HCT116 (cell line): ENCODE results near the gene PSORS1C2. TPM values are rescaled to one million over a fixed set of nuclear protein-coding genes. Genes with fewer than 3 reads are reported as not detected.

ENCODE experiments used
- ATAC-seq: fragments of 200-7000 bp; cut with Tn5 transposase; 2 replicates; pipeline ENCODE4 v1.9.1; 2020; ENCODE audit warnings: mild to moderate bottlenecking, moderate library complexity
- BruUV-seq: library from RNA; stranded (reverse); fragments of 400-500 nt; replicated peaks from 2 replicates; lab custom pipeline; 2021; lab: Mats Ljungman, UMichigan
- CTCF ChIA-PET: fragments of 300-600 bp; sonication (Branson Sonifier 250); formaldehyde crosslinking; loops from one replicate; lab custom pipeline; 2021; ENCODE audit warnings: antibody characterized with exemption; lab: Charles Lee
- POLR2A ChIA-PET: fragments of 300-600, 350-600 bp; sonication (Branson Sonifier 250); formaldehyde crosslinking; loops from one replicate; lab custom pipeline; 2021; ENCODE audit warnings: antibody characterized with exemption; lab: Charles Lee
- RAD21 ChIA-PET, 2 experiments: fragments of 300-600 bp; sonication (Branson Sonifier 250); formaldehyde crosslinking; loops; one replicate each; lab custom pipeline; 2023; ENCODE audit warnings: low total read pairs in 2 of 2; ENCODE audit not compliant: uncharacterized antibody in 2 of 2, unreplicated experiment in 2 of 2, low non-redundant PET in 1 of 2; lab: Charles Lee
- DNase-seq: peaks from one replicate; pipeline ENCODE4 v3.0.0-alpha.2; 2010; ENCODE audit warnings: low read depth, low spot score
- H2AFZ ChIP-seq: fragments of 200-600 bp; shearing (Covaris generic), sonication (generic); 2 replicates; pipeline ENCODE4 v1.6.1; 2017; ENCODE audit warnings: low read depth, mixed run types, mixed read lengths, antibody characterized with exemption, low read length; ENCODE audit not compliant: poor library complexity, severe bottlenecking
- H3K27ac ChIP-seq: 2 replicates; pipeline ENCODE4 v1.5.1; 2012; ENCODE audit warnings: low read depth, low read length
- H3K27me3 ChIP-seq: fragments of 200-600 bp; sonication (generic); 2 replicates; pipeline ENCODE4 v1.6.1; 2016; ENCODE audit warnings: mixed run types, low read length, mixed read lengths; ENCODE audit not compliant: insufficient read depth
- H3K36me3 ChIP-seq, 2 experiments: fragments of 200-500 bp in 1 of 2; fragments of 200-600 bp in 1 of 2; sonication (Bioruptor generic) in 1 of 2; sonication (generic) in 1 of 2; 2 replicates each; pipeline versions ENCODE4 v1.5.1 to v1.6.1; 2014 to 2016; ENCODE audit warnings: low read length in 2 of 2, inconsistent platforms in 1 of 2, mixed read lengths in 1 of 2, mixed run types in 1 of 2; ENCODE audit not compliant: insufficient read depth in 2 of 2, control insufficient read depth in 1 of 2
- H3K4me1 ChIP-seq, 2 experiments: fragments of 200-600 bp in 1 of 2; sonication (generic) in 1 of 2; 2 replicates each; pipeline versions ENCODE4 v1.5.1 to v1.6.1; 2012 to 2017; ENCODE audit warnings: low read length in 2 of 2, inconsistent platforms in 1 of 2, mild to moderate bottlenecking in 1 of 2, mixed read lengths in 1 of 2, mixed run types in 1 of 2, moderate library complexity in 1 of 2; ENCODE audit not compliant: insufficient read depth in 2 of 2, control insufficient read depth in 1 of 2
- H3K4me2 ChIP-seq: fragments of 200-600 bp; sonication (generic); 2 replicates; pipeline ENCODE4 v1.6.1; 2017; ENCODE audit warnings: mixed run types, low read length, mixed read lengths
- H3K4me3 ChIP-seq, 2 experiments: fragments of 200-600 bp in 1 of 2; sonication (generic) in 1 of 2; replicated peaks in 1 of 2; 2 replicates each; pipeline ENCODE4 v1.5.1; 2011 to 2016; ENCODE audit warnings: low read length in 2 of 2, control low read depth in 1 of 2, low read depth in 1 of 2, mild to moderate bottlenecking in 1 of 2, mixed read lengths in 1 of 2, mixed run types in 1 of 2
- H3K79me2 ChIP-seq: fragments of 200-600 bp; sonication (generic); 2 replicates; pipeline ENCODE4 v1.6.1; 2017; ENCODE audit warnings: mild to moderate bottlenecking, mixed run types, low read length, moderate library complexity, mixed read lengths; ENCODE audit not compliant: insufficient read depth
- H3K9ac ChIP-seq: fragments of 200-600 bp; sonication (generic); 2 replicates; pipeline ENCODE4 v1.6.1; 2016; ENCODE audit warnings: low read length, mixed read lengths
- H3K9me2 ChIP-seq: fragments of 200-600 bp; sonication (generic), shearing (Covaris generic); 2 replicates; pipeline ENCODE4 v1.6.1; 2017; ENCODE audit warnings: mixed run types, mild to moderate bottlenecking, moderate library complexity; ENCODE audit not compliant: insufficient read depth
- H3K9me3 ChIP-seq, 2 experiments: fragments of 200-500 bp in 1 of 2; fragments of 200-600 bp in 1 of 2; sonication (Bioruptor generic) in 1 of 2; sonication (generic) in 1 of 2; 2 replicates each; pipeline ENCODE4 v1.6.1; 2014 to 2017; ENCODE audit warnings: low read length in 2 of 2, mixed read lengths in 2 of 2, inconsistent platforms in 1 of 2, low read depth in 1 of 2, mild to moderate bottlenecking in 1 of 2, mixed run types in 1 of 2, moderate library complexity in 1 of 2; ENCODE audit not compliant: control insufficient read depth in 1 of 2, insufficient read depth in 1 of 2
- H4K20me1 ChIP-seq: fragments of 200-600 bp; sonication (generic), shearing (Covaris generic); 2 replicates; pipeline ENCODE4 v1.6.1; 2017; ENCODE audit warnings: mixed run types, mild to moderate bottlenecking, moderate library complexity; ENCODE audit not compliant: insufficient read depth
- EGR1 ChIP-seq: IDR thresholded peaks from 2 replicates; pipeline ENCODE4 v1.6.1; 2012; ENCODE audit warnings: low read depth
- ELF1 ChIP-seq: IDR thresholded peaks from 2 replicates; pipeline ENCODE4 v1.6.1; 2012; ENCODE audit warnings: low read depth, borderline replicate concordance
- EZH2 ChIP-seq: fragments of 200-600 bp; sonication (generic); IDR thresholded peaks from 2 replicates; pipeline ENCODE4 v1.6.1; 2017; ENCODE audit warnings: antibody characterized with exemption, mixed run types
- EZH2phosphoT487 ChIP-seq: fragments of 200-600 bp; IDR thresholded peaks from 2 replicates; pipeline ENCODE4 v1.6.1; 2018; ENCODE audit warnings: antibody characterized with exemption, borderline replicate concordance
- FOSL1 ChIP-seq: IDR thresholded peaks from 2 replicates; pipeline ENCODE4 v1.6.1; 2012; ENCODE audit warnings: low read depth
- POLR2A ChIP-seq: IDR thresholded peaks from 2 replicates; pipeline ENCODE4 v1.7.0; 2011; ENCODE audit warnings: borderline replicate concordance; ENCODE audit not compliant: insufficient read depth, insufficient read length; ENCODE audit errors: extremely low read depth
- RAD21 ChIP-seq: IDR thresholded peaks from 2 replicates; pipeline ENCODE4 v1.6.1; 2012; ENCODE audit warnings: low read depth, mild to moderate bottlenecking
- SIN3A ChIP-seq: IDR thresholded peaks from 2 replicates; pipeline ENCODE4 v1.6.1; 2012; ENCODE audit warnings: low read depth
- TCF7L2 ChIP-seq: IDR thresholded peaks from 2 replicates; pipeline ENCODE4 v1.7.0; 2011; ENCODE audit warnings: borderline replicate concordance, inconsistent platforms; ENCODE audit not compliant: insufficient read depth, insufficient read length; ENCODE audit errors: extremely low read depth
- ZFX ChIP-seq: fragments of 450-650 bp; IDR thresholded peaks from 2 replicates; pipeline ENCODE4 v1.6.1; 2017
- intact Hi-C: fragments of 100-400 bp; cut with micrococcal nuclease; formaldehyde crosslinking; loops from 2 replicates; pipeline ENCODE4 v1.10.0; 2022
- total RNA-seq: library from RNA; stranded (reverse); gene quantifications from one replicate; pipeline ENCODE4 v1.2.1, GENCODE V29; 2021; ENCODE audit not compliant: unreplicated experiment
- TF ChIP-seq, protein P1 (sequence below): IDR thresholded peaks from 2 replicates; pipeline ENCODE4 v1.6.1; 2012

PSORS1C2 gene
- total RNA-seq, 1 experiment from 2014 or later, result not detected

DNA sequence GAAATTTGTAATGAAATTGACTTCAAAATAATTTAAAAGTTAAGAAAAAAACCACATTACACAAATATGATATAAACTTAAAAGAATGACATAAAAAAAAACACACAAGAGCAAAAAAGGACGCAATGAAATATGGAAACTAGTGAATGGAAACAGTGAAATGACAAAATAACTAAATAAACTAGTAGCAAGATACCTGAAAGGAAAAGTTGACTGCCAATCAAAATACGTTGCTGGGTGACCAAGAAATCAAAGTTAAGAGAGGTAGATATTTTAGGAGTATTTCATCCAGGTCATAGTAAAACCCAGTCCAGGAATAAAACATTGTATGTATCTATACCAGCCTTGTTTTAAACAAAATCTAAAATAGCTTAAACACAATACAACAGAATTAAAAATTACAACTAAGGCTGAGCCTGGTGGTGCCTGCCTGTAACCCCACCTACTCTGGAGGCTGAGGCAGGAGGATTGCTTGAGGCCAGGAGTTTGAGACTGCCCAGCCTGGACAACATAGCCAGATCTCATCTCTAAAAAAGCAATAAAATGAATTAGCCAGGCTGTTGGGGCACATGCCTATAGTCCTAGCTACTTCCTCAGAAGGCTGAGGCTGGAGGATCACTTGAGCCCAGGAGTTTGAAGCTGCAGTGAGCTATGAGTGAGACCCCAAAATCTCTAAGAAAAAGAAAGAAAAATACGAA, 48.4 kb downstream of the PSORS1C2 start:
- Histone ChIP-seq H3K4me1 (peaks cover 15 to 21% of the 10 kb centered on the region in 2 experiments), H2AFZ (peak overlapping the region; percentile 65), H3K9ac (no peak overlapping the region), H3K9me3 (no peaks in the 10 kb centered on the region), H3K27ac (no peak overlapping the region), H4K20me1 (no peaks in the 10 kb centered on the region), H3K4me3 (no peak overlapping the region), H3K27me3 (no peaks in the 10 kb centered on the region), H3K4me2 (no peak overlapping the region), H3K36me3 (no peaks in the 10 kb centered on the region), H3K9me2 (no peaks in the 10 kb centered on the region), H3K79me2 (no peaks in the 10 kb centered on the region)
- BruUV-seq, result no TSS peak
- ChIA-PET POLR2A (no interaction called here), RAD21 (no interaction called here), CTCF (interaction anchor here (0.8 to 3.0 kb wide), 3 partner anchors 10 to 276 kb away, joined by 3 to 13 read pairs (median 3); no protein-coding TSS in a partner anchor)
- ATAC-seq (no peak), DNase-seq (no peak)
- TF ChIP-seq ELF1, result no peak
- TF ChIP-seq EZH2, result no peak
- no peak for TF ChIP-seq EZH2phosphoT487
- no peak for TF ChIP-seq FOSL1
- TF ChIP-seq ZFX, result no peak
- TF ChIP-seq EGR1, result no peak
- no peak for TF ChIP-seq POLR2A
- no peak for TF ChIP-seq SIN3A
- TF ChIP-seq TCF7L2, result no peak
- TF ChIP-seq RAD21, result no peak
- TF ChIP-seq, protein P1, sequence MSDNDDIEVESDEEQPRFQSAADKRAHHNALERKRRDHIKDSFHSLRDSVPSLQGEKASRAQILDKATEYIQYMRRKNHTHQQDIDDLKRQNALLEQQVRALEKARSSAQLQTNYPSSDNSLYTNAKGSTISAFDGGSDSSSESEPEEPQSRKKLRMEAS, result no peak
- intact Hi-C loops, result no loop called here

Other genes starting within 250 kb of the PSORS1C2 start
- 59.7 TPM for gene GTF2H4, start 230.9 kb downstream of the PSORS1C2 start, total RNA-seq
- 39.8 TPM for gene VARS2, start 224.8 kb downstream of the PSORS1C2 start, total RNA-seq
- not detected for gene SFTA2, start 206.9 kb downstream of the PSORS1C2 start, total RNA-seq
- gene MUCL3, start 198.1 kb downstream of the PSORS1C2 start, total RNA-seq, result 0.15 TPM
- not detected for gene MUC21, start 155.3 kb downstream of the PSORS1C2 start, total RNA-seq
- gene MUC22, start 128.6 kb downstream of the PSORS1C2 start, total RNA-seq, result not detected
- not detected for gene C6orf15, start 26.5 kb downstream of the PSORS1C2 start, total RNA-seq
- 9.8 TPM for gene PSORS1C1, start 24.3 kb downstream of the PSORS1C2 start, total RNA-seq
- gene CDSN, start 18.6 kb downstream of the PSORS1C2 start, total RNA-seq, result 0.12 TPM
- gene CCHCR1, start 18.7 kb upstream of the PSORS1C2 start, total RNA-seq, result 40.7 TPM
- gene TCF19, start 19.5 kb upstream of the PSORS1C2 start, total RNA-seq, result 15.4 TPM
- gene POU5F1, start 31.6 kb upstream of the PSORS1C2 start, total RNA-seq, result 1.9 TPM
- gene HLA-C, start 133.0 kb upstream of the PSORS1C2 start, total RNA-seq, result 333 TPM
- 381 TPM for gene HLA-B, start 218.1 kb upstream of the PSORS1C2 start, total RNA-seq